Measurements from ENCODE around the gene RNF19B.

The RNF19B gene

DNA sequence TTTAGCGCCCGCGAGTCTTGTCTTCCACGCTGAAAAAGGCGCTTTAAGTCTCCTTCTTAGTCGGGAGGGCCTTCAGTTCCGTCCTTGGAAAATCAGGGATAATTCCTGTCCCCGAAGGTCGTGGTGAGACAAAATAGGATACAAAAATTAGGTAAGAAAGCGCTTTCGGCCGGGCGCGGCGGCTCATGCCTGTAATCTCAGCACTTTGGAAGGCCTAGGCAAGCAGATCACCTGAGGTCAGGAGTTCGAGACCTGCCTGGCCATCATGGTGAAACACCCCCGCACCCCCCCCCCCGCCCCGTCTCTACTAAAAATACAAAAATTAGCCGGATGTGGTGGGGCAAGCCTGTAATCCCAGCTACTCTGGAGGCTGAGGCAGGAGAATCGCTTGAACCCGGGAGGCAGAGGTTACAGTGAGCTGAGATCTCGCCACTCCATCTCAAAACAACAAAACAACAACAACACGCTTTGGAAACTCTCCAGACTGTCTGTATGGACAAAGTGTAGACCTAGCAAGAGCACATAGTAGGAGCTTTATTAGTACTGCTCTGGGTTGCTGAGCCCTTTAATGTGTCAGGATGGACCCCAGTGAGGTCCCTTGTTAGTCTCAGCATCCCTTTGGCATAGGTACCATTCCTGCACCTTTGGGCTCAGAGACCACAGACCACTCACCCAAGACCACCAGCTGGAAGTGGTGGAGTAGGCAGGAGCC, 62.6 kb downstream of the RNF19B start:
- DNase-seq (ENCODE audit: low read depth in 3 of 3) = no peak

- DNase-seq (ENCODE audit: low read depth in 3 of 3) = no peak
Observed at GRCh38 chr1:32900956-32901822, 63.4 kb downstream of the RNF19B start, which contains the start of gene TMEM54. TMEM54 (minus strand) TSS chr1:32901389; CDS start chr1:32901238, 151 bp downstream.

DNA sequence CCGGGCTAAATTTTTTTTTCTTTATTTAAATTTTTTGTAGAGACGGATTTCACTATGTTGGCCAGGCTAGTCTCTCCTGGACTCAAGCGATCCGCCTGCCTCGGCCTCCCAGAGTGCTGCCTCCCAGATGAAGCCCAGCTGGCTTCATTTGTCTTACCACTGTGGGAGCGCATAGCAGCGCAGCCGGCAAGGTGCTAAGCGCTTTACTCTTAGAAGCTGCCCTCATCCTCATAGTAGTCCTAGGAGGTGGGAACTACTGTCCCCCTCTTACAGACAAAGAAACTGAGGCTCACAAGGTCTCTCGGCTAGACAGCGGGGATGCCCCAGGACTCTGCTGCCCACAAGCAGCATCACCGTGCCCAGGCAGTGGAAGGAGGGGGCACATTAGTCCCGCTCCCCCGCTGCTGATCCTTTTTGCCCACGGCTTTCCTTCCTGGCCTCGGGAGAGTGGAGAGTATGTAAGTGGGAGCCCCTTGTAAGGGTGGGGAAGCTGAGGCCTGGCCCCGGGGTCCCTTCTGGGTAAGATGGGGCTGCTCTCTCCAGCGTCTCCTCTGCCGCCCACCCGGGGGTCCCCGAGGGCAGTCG, 64.1 kb downstream of the RNF19B start:
- no peak for DNase-seq (ENCODE audit: low read depth in 3 of 3)

- no peak for DNase-seq (ENCODE audit: low read depth in 3 of 3)
Observed at GRCh38 chr1:32899586-32900296, 64.9 kb downstream of the RNF19B start.

- DNase-seq (ENCODE audit: low read depth in 3 of 3) = no peak
Observed at GRCh38 chr1:32898958-32899357, 65.7 kb downstream of the RNF19B start.

GRCh38 chr1:32898056-32898455, 66.6 kb downstream of the RNF19B start:
- no peak for DNase-seq (ENCODE audit: low read depth in 3 of 3)

- DNase-seq (ENCODE audit: low read depth in 3 of 3) = no peak
Observed at GRCh38 chr1:32897082-32898049, 67.2 kb downstream of the RNF19B start.

DNA sequence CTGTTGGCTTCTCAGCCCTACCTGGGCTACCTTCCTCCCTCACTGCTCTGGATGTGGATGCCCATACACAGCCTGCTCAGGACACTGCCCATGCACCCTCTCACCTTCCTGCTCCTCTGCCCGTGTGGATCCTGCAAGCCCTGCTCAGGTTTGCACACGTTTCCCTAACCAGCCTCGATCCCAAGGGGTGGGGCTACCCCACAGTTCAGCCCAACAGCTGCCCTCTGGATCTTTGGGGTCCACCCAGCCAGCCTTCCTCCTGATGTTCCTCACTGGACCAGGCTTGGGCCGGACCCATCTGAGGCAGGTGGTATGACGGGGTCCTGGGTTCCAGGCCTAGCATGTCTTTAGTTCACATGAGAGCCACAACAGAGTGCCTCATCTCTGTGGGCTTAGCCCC, 68.2 kb downstream of the RNF19B start:
- DNase-seq (ENCODE audit: low read depth in 3 of 3) = no peak

DNA sequence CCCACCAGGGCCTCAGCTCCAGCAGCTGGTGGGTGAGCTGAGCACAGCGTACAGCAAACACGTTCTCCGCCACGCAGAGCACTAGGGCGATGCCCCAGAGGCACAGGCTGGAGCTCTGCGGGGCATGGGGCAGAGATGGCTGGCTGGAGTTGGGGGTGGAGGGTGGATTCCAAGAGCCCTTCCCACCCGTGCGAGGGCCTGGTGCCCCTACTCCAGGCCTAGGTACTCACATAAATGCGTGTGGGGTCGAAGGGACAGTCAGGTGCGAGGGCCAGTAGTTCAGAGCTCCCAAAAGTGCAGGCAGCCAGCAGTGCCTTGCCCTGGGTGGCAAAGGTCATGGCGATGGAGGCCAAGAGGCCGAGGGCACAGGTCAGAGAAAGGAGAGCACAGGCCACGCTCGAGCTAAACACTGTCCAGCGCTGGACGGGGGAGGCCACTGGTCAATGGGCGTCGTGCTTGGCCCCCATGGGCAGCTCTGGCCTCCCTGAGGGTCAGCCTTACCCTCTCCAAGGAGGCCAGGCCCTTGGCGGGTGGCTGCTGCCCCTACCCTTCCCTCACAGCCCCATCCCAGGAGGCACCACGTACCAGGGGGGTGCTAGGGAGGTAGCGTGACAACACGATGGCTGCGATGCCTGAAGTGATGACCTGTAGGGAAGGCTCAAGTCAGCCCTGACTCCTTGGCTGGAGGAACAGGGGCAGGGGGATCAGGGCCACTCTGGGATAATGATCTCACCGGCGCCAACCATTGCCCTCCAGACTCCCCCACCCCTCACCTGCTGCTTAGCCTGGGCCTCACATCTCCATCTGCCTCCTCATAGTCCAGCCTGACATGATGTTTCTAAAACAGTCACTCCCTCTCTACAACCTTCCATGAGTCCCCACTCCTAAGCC, 69.0 kb downstream of the RNF19B start:
- DNase-seq (ENCODE audit: low read depth in 3 of 3) = no peak

DNA sequence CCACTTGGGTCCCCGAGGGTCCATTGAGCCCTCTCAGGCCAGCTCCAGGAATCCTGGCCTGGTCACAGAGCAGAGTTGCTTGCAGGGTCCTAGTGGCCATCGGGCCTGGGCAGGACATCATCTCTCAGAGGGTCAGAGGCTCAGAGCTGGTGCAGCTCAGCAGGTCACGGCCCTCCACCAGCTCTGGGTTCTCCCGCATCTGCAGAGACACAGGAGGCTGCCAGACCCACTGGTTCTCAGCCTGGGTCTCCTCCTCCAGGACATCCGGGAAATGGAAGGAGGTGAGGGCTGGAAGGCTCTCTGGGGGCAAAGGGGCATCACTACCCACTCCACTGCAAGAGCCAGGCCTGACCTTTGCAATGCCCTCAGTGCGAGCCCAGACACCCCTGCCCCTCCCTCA, 69.9 kb downstream of the RNF19B start:
- no peak for DNase-seq (ENCODE audit: low read depth in 3 of 3)

GRCh38 chr1:32894019-32894600, 70.5 kb downstream of the RNF19B start:
- DNase-seq (ENCODE audit: low read depth in 3 of 3) = no peak

DNA sequence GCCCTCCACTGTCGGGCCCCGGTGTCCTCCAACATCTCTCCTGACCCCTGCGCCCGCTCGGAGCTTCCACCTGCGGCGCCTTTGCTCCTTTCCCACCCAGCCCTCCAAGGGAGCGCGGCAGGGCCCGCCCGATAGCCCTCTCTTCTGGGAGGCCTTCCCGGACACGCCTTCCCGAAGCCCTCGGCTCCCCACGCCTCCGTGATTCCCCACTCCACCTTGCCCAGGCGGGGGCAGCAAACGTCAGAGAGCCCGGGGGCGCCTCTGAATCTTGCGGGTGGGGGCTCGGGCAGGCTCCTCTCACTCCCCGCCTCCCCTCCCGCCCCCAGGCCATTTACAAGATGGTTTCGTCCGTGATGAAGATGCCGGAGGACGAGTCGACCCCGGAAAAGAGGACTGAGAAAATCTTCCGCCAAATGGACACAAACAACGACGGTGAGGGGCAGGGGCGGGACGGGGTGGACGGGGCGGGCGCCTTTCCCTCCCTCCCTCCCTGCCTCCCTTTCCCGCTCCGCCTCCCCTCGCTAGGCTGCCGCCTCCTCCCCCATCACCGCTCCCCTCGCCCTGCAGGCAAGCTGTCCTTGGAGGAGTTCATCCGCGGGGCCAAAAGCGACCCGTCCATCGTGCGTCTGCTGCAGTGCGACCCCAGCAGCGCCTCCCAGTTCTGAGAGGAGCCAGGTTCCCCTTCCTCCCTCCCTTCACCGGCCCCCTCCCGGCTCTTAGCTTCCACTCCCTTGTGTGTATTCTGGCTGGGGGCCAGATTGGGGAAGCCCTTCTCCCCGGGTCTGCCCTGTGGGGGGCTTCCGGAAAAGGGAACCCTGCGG, 71.2 kb downstream of the RNF19B start:
- DNase-seq (ENCODE audit: low read depth in 3 of 3) = peak in 1 of 3 experiments; percentile 18

GRCh38 chr1:32892368-32893197, 72.0 kb downstream of the RNF19B start:
- DNase-seq (ENCODE audit: low read depth in 3 of 3) = no peak

- no peak for DNase-seq (ENCODE audit: low read depth in 3 of 3)
Observed at GRCh38 chr1:32891630-32892029, 73.0 kb downstream of the RNF19B start.

- DNase-seq (ENCODE audit: low read depth in 3 of 3) = no peak
Observed at GRCh38 chr1:32891241-32891570, 73.4 kb downstream of the RNF19B start.

- DNase-seq (ENCODE audit: low read depth in 3 of 3) = no peak
Observed at GRCh38 chr1:32890516-32891240, 73.9 kb downstream of the RNF19B start.

- no peak for DNase-seq (ENCODE audit: low read depth in 3 of 3)
Observed at GRCh38 chr1:32889731-32890278, 74.8 kb downstream of the RNF19B start.
